Fibroblast of peridontal ligament (primary cell): ENCODE data around the gene GPC3.
A peak's percentile ranks its signal among the peaks of the same experiment; 100 is the strongest.
"Not testable (repeated sequence)": the region's sequence is repeated elsewhere in the genome, so short reads cannot be mapped to it uniquely, and the experiment has no call there.

Experiments
- DNase-seq: peaks from one replicate; pipeline ENCODE4 v3.0.0-alpha.2; 2010; ENCODE audit errors: extremely low read depth

GPC3 gene

DNA sequence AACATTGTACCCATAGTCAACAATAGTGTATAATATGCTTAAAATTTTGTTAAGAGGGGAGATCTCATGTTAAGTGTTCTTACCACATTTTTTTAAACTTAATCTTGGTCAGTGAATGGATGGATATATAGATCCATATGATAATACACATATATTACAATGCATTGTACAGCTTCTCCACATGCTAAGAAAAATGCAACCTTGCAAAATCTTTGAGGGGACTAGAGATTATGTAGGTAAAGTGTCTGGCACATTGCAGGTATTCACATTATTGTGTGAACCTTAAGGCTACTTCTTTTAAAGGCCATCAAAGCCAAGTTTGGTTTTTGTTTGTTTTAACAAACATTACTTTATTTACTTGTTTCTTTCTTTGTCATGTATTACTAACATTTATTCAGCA, 10.4 kb upstream of the GPC3 start:
- DNase-seq = no peak

GRCh38 chrX:133994576-133994975, 9.2 kb upstream of the GPC3 start:
- DNase-seq = peak; percentile 42

DNA sequence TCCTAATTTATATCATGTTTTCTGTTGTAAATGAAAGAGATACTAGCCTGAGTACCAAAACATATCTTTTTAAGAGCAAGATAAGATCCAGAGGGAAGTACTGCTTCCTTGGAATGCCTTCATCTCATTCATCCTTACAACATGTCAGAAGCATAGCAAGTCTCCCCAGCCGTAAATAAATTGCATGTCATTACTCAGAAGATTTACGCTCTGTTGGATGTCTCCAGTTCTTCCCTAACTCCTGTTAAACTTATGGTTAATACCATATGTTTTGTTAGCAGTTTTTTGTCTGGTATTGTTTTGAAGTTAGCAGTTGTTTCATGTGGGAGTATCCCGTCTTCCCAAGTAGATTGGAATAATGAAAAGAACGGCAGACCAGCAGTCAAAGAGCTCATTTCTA, 7.5 kb upstream of the GPC3 start:
- DNase-seq = no peak

GRCh38 chrX:133991814-133992213, 6.4 kb upstream of the GPC3 start:
- no peak for DNase-seq

GRCh38 chrX:133991057-133991456, 5.7 kb upstream of the GPC3 start:
- not testable (repeated sequence) for DNase-seq

GRCh38 chrX:133989993-133990392, 4.6 kb upstream of the GPC3 start:
- no peak for DNase-seq

GRCh38 chrX:133989490-133989889, 4.1 kb upstream of the GPC3 start:
- no peak for DNase-seq

DNA sequence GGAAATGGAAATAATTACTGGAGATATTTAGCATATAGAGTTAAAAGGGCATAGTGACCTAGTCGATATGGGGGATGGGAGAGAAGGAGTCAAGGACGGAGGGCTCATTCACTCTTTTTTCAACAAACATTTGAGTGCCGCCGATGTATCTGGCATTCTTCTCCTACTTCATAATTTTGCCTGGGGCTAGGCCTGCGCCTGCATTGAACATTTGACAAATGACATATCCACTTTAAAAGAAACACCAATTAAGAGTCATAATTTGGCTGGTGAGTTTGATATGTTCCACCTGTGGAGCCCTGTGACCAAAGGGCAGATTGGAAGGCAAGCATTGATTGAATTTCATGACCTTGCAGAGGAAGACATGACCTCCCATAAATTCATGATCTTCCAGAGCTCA, 2.6 kb upstream of the GPC3 start:
- DNase-seq = no peak

- DNase-seq = no peak
Observed at GRCh38 chrX:133987188-133987587, 1.8 kb upstream of the GPC3 start.

GRCh38 chrX:133985967-133986683, 731 bp upstream of the GPC3 start:
- no peak for DNase-seq

DNA sequence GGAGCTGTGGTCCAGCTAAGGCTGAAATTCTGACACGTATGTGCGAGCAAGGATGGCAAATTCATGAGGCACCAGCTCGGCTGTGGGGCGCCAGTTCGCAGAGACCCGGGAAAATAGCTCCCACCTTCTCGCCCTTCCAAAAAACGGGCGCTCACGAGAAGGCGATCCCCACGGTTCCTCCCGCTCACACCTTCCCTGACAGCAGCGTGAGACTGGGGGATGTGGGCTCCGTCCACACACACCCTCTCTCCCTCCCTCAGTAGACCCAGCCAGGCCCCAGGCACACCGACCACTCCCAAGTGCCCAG, 584 bp downstream of the GPC3 start:
- DNase-seq = no peak

- no peak for DNase-seq
Observed at GRCh38 chrX:133983974-133984845, 1.2 kb downstream of the GPC3 start.

DNA sequence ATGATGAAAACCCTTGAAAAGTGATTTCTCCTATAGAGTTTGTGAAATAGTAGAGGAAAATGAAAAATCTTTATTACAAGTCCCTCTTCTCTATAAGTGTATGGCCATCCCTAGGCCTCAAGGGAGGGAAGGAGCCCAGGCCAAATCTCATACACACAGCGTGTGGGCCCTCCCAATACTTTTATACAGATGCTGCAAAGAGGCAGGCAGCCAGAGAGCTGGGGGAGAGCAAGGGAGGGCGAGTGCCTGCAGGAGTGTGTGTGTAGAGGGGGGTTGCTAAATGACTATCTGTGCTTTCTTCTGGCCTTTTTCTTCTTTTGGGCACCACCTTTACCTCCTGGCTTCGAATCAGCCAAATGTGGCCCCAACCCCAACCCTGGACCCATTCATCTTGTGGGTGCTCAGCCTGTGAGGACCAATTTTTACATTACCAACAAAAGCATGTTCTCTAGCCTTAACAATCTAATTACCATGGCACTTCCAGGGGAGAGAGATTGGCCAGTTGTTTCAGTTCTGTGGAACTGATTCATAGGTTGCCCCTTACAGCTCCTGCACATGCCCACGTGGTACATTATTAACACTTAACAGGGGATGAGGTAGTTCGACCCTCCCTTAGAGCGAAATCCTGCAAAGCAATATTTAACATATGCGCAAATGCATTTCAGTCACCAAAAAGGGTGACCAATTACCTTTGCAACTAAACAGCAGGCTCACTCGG, 2.0 kb downstream of the GPC3 start:
- DNase-seq = no peak

DNA sequence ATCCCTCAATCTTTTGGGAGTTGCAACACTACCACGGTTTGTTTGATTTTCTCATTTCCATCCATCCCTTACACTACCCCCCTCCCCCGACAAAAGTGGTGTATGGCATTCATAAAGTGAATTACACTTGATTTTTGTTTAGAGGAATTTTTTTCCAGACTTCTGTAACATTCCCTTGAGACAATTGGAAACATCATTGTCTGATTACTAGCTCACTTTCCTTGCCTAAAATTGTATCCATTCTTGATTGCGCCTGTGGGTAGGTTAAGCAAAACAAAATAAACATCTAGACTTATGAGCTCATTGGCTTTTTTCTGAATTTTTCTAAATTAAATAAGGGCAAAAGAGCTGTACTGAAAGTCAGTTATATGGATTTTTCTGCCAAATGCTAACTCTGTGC, 3.5 kb downstream of the GPC3 start:
- DNase-seq = peak; percentile 93

DNA sequence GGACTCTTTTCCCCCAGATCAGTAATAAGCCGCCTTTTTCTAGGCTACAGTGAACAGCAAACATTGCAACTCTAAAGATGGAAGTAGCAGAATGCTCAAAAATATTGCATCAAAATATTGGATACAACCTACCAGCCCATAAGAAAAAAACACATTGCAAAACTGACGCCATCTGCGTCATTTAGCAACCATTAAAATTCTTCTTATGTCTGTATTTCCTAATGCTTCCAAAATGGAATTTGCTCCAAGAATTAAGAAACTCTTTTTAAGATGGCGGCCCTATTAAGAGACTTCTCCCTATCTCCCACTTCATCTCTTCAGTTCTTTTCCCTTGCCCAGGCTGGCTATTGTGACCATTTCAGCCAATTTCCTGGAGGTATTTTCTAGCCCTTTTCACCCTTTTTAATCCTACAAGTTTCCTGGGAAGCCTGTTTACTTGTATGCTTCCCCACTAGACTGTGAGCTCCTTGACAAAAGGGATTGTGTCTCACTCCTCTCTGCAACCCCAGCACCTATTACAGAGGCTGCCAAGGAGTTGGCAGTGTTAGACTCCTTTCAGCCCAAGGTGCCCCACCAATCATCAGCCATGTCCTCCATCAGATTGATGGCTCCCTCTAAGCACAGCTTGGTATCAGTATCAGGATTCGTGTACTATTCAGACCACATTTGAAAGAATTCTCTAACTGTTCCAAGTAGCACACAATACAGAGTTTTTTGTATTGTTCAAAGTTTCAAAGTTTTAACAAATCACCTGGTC, 4.4 kb downstream of the GPC3 start:
- DNase-seq = no peak

DNA sequence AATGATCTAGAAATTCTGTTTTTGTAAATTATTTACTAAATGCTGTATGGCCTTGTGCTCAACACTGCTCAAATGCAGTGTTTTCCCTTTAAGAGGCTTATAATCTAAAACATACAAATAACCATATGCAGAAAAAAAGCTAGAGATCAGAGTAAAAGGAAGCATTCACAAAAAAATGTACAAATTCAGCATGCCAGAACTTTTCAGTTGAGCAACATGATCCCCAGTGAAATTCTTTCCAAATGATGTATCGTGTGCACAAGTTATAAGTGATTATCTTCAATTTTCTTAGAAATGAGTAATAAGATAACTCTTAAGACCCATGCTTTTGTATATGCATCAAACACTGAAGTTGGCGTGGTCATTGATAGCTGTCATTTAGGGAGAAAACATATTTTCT, 5.0 kb downstream of the GPC3 start:
- peak; percentile 86 for DNase-seq

DNA sequence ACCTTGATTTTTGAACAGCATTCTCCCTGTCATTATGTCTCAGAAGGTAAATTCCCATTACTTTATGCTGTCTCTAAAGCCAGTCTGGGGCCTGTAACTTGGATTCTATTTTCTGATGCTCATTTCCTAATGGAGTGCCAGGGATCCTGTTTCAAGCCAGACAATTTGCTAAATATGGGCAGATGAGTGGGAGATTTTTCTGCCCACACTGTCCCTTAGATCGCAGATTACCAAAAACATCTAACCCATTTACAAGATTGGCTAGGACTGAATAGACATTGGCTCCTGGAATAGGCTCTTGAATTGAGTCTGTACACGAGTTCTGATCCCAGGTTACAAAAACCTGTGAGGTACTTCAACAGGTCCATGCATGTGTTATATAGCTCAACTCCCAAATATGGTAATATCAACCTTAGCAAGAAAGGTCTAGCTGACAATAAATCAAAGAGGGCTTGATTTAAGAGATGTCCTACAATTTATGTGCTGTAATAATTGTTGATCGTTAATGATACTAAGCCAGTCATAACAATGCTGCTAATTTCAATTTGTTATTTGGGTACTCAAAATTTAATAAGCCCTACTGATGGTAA, 5.7 kb downstream of the GPC3 start:
- no peak for DNase-seq

DNA sequence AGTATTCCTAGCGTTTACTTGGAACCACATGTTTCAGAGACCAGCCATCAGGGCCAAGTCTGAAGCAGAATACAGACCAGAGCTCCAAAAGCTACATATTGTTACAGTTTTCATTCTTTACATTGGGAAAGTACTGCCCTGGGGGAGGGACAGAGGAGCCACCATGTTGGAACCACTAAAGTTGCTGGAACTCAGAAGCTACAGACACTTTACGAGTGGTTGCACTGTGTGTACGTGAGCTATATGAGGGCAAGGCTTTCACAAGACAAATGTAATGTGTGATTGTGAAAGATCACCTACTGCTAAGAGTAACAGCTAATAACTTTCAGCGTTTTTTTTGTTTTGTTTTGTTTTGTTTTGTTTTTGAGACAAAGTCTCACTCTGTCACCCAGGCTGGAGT, 11.7 kb downstream of the GPC3 start:
- DNase-seq = no peak

DNA sequence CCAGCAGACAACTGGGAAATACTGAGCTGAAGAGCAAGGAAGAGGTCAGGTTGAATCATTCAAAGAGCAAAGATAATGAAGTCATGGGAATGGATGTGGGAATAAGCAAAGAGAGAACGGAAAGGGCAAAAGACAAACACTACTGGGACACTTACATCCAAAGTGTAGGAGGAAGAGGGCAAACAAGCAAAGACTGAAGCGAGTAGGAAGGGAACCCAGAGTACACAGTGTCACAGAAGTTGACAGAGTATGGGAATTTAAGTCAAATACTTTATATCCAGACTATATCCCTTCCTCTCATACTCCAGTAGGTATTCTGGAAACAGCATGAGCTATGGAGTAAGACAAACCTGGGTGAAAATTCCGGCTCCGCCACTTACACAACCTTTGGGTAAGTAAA, 12.5 kb downstream of the GPC3 start:
- DNase-seq = no peak

DNA sequence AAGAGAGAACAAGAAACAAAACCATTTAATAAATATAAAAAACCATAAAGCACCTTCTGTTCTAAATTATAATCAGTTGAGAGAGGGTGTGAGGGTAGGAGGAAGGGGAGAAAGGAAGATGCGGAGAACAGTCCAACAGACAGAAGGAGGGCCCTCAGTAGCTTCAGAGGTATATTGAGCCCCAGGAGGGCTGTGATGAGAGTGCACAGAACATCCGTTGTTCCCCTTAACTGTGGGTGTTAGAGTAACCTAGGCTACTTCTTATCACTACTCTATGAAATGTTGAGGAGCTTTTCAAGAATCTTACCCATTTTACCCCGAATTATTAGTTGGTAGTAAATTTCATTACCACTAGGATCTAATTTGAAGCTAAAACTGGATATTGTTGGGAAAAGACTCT, 13.8 kb downstream of the GPC3 start:
- DNase-seq = no peak

- DNase-seq = no peak
Observed at GRCh38 chrX:133970076-133970475, 15.3 kb downstream of the GPC3 start.

GRCh38 chrX:133969191-133969590, 16.2 kb downstream of the GPC3 start:
- no peak for DNase-seq
